Mesendoderm (in vitro differentiated cells): ENCODE data around the gene AAK1.

ENCODE experiments used
- DNase-seq: peaks from one replicate; pipeline ENCODE4 v3.0.0; 2013
- H2AK5ac ChIP-seq: 2 replicates; pipeline ENCODE4 v1.6.1; 2013; ENCODE audit warnings: low read length, inconsistent platforms
- H2BK120ac ChIP-seq: 2 replicates; pipeline ENCODE4 v1.6.1; 2013; ENCODE audit warnings: low read depth, mild to moderate bottlenecking, low read length, moderate library complexity, mixed read lengths
- H2BK15ac ChIP-seq: replicated peaks from 2 replicates; pipeline ENCODE4 v1.6.1; 2013; ENCODE audit warnings: low read depth, mild to moderate bottlenecking, moderate library complexity
- H2BK5ac ChIP-seq: 2 replicates; pipeline ENCODE4 v1.6.1; 2013; ENCODE audit warnings: low read length, inconsistent platforms
- H3K18ac ChIP-seq: 2 replicates; pipeline ENCODE4 v1.6.1; 2013; ENCODE audit warnings: mild to moderate bottlenecking, low read length, mixed read lengths
- H3K23ac ChIP-seq: one replicate; pipeline ENCODE4 v1.6.1; 2013; ENCODE audit warnings: low read length
- H3K27ac ChIP-seq: 2 replicates; pipeline ENCODE4 v1.5.1; 2013; ENCODE audit warnings: low read depth, mild to moderate bottlenecking, inconsistent platforms, low read length, moderate library complexity
- H3K27me3 ChIP-seq: 2 replicates; pipeline ENCODE4 v1.6.1; 2013; ENCODE audit warnings: low read length, control low read depth, mild to moderate bottlenecking, inconsistent platforms; ENCODE audit not compliant: insufficient read depth, poor library complexity
- H3K36me3 ChIP-seq: 2 replicates; pipeline ENCODE4 v1.6.1; 2013; ENCODE audit warnings: low read length, inconsistent platforms; ENCODE audit not compliant: control insufficient read depth, insufficient read depth
- H3K4ac ChIP-seq: one replicate; pipeline ENCODE4 v1.6.1; 2013; ENCODE audit warnings: low read depth, mild to moderate bottlenecking, low read length, moderate library complexity
- H3K4me1 ChIP-seq: 2 replicates; pipeline ENCODE4 v1.6.1; 2013; ENCODE audit warnings: low read depth, low read length, inconsistent platforms; ENCODE audit not compliant: control insufficient read depth
- H3K4me2 ChIP-seq: 2 replicates; pipeline ENCODE4 v1.6.1; 2013; ENCODE audit warnings: low read length
- H3K4me3 ChIP-seq: 2 replicates; pipeline ENCODE4 v1.5.1; 2013; ENCODE audit warnings: mild to moderate bottlenecking, low read length
- H3K56ac ChIP-seq: one replicate; pipeline ENCODE4 v1.6.1; 2013; ENCODE audit warnings: low read length
- H3K79me1 ChIP-seq: 2 replicates; pipeline ENCODE4 v1.6.1; 2013; ENCODE audit warnings: low read length, inconsistent platforms
- H3K79me2 ChIP-seq: 2 replicates; pipeline ENCODE4 v1.6.1; 2013; ENCODE audit warnings: mild to moderate bottlenecking, low read length; ENCODE audit not compliant: control insufficient read depth, insufficient read depth
- H3K9ac ChIP-seq: 2 replicates; pipeline ENCODE4 v1.6.1; 2013; ENCODE audit warnings: low read length, inconsistent platforms
- H4K5ac ChIP-seq: one replicate; pipeline ENCODE4 v1.6.1; 2013; ENCODE audit warnings: low read length
- H4K8ac ChIP-seq: one replicate; pipeline ENCODE4 v1.6.1; 2013; ENCODE audit warnings: low read depth, mild to moderate bottlenecking, control low read depth, low read length, moderate library complexity
- WGBS: extraction: QIAGEN DNeasy Blood & Tissue Kit; methylation state at CpG from one replicate; pipeline ENCODE4 v1.1.7; 2013; ENCODE audit warnings: low lambda C conversion rate, missing lambda C conversion rate; ENCODE audit not compliant: insufficient coverage; ENCODE audit errors: extremely low coverage; 5-methylcytosine and 5-hydroxymethylcytosine counted together

AAK1 gene

GRCh38 chr2:69584127-69584889, 59.2 kb downstream of the AAK1 start:
- Histone ChIP-seq H3K79me2 (peaks cover 3% of the 10 kb centered on the region), H3K23ac (no peak overlapping the region)

GRCh38 chr2:69583321-69583833, 60.2 kb downstream of the AAK1 start:
- Histone ChIP-seq H4K5ac (no peak overlapping the region), H3K23ac (no peak overlapping the region), H4K8ac (no peak overlapping the region), H3K79me1 (peaks cover 4% of the 10 kb centered on the region), H3K4me2 (no peak overlapping the region), H3K4ac (no peak overlapping the region), H2BK15ac (no peak overlapping the region), H3K4me1 (peaks cover 5% of the 10 kb centered on the region), H3K18ac (no peak overlapping the region), H3K27ac (no peak overlapping the region), H3K36me3 (no peaks in the 10 kb centered on the region), H3K79me2 (peaks cover 3% of the 10 kb centered on the region), H3K4me3 (no peak overlapping the region), H3K27me3 (no peaks in the 10 kb centered on the region), H3K9ac (no peak overlapping the region), H3K56ac (no peak overlapping the region), H2BK5ac (no peak overlapping the region), H2AK5ac (no peak overlapping the region), H2BK120ac (no peak overlapping the region)
- WGBS, result no CpG with 5 or more reads among the region's 3 CpGs
- no peak for DNase-seq

More at GRCh38 chr2:69584127-69584889, 59.2 kb downstream of the AAK1 start:
- no peak overlapping the region for H3K4me2 ChIP-seq
- H2BK120ac ChIP-seq, result no peak overlapping the region
- no peak overlapping the region for H3K4ac ChIP-seq
- DNase-seq, result no peak
- no peak overlapping the region for H4K5ac ChIP-seq
- H3K4me1 ChIP-seq, result peaks cover 5% of the 10 kb centered on the region
- H2BK5ac ChIP-seq, result no peak overlapping the region
- H3K36me3 ChIP-seq, result no peaks in the 10 kb centered on the region
- no peak overlapping the region for H2AK5ac ChIP-seq
- H3K18ac ChIP-seq, result no peak overlapping the region
- no peaks in the 10 kb centered on the region for H3K27me3 ChIP-seq
- H3K4me3 ChIP-seq, result no peak overlapping the region
- H3K56ac ChIP-seq, result no peak overlapping the region
- H3K9ac ChIP-seq, result no peak overlapping the region
- peaks cover 4% of the 10 kb centered on the region for H3K79me1 ChIP-seq
- no peak overlapping the region for H3K27ac ChIP-seq
- WGBS, result no CpG with 5 or more reads among the region's 9 CpGs
- H2BK15ac ChIP-seq, result no peak overlapping the region
- no peak overlapping the region for H4K8ac ChIP-seq

GRCh38 chr2:69582582-69583176, 60.9 kb downstream of the AAK1 start:
- Histone ChIP-seq H3K4me3 (no peak overlapping the region), H4K5ac (no peak overlapping the region), H3K18ac (no peak overlapping the region), H3K36me3 (no peaks in the 10 kb centered on the region), H4K8ac (no peak overlapping the region), H2BK120ac (no peak overlapping the region), H2AK5ac (no peak overlapping the region), H3K4me2 (no peak overlapping the region), H3K23ac (no peak overlapping the region), H3K79me1 (peaks cover 4% of the 10 kb centered on the region), H2BK5ac (no peak overlapping the region), H3K27me3 (no peaks in the 10 kb centered on the region), H3K4me1 (peaks cover 5% of the 10 kb centered on the region), H3K27ac (no peak overlapping the region), H3K9ac (no peak overlapping the region), H3K56ac (no peak overlapping the region), H3K79me2 (peaks cover 3% of the 10 kb centered on the region), H3K4ac (no peak overlapping the region), H2BK15ac (no peak overlapping the region)
- no CpG with 5 or more reads among the region's 3 CpGs for WGBS
- DNase-seq, result no peak

GRCh38 chr2:69581774-69582581, 61.6 kb downstream of the AAK1 start:
- DNase-seq, result peak; percentile 68

GRCh38 chr2:69580486-69580885, 63.1 kb downstream of the AAK1 start:
- no peak overlapping the region for H3K4me2 ChIP-seq
- H2BK15ac ChIP-seq, result no peak overlapping the region
- DNase-seq, result no peak
- H4K5ac ChIP-seq, result no peak overlapping the region
- no peak overlapping the region for H3K4me3 ChIP-seq
- no peak overlapping the region for H3K23ac ChIP-seq
- no peak overlapping the region for H3K4ac ChIP-seq
- peaks cover 11% of the 10 kb centered on the region for H3K79me1 ChIP-seq
- H2BK5ac ChIP-seq, result no peak overlapping the region
- H4K8ac ChIP-seq, result no peak overlapping the region
- no peaks in the 10 kb centered on the region for H3K27me3 ChIP-seq
- no peak overlapping the region for H3K56ac ChIP-seq
- H2AK5ac ChIP-seq, result no peak overlapping the region
- H3K9ac ChIP-seq, result no peak overlapping the region
- no peak overlapping the region for H3K27ac ChIP-seq
- H3K18ac ChIP-seq, result no peak overlapping the region
- peaks cover 7% of the 10 kb centered on the region for H3K4me1 ChIP-seq
- peaks cover 3% of the 10 kb centered on the region for H3K79me2 ChIP-seq
- no peaks in the 10 kb centered on the region for H3K36me3 ChIP-seq
- no peak overlapping the region for H2BK120ac ChIP-seq
- no CpG with 5 or more reads among the region's 4 CpGs for WGBS

More at GRCh38 chr2:69581774-69582581, 61.6 kb downstream of the AAK1 start:
- no peak overlapping the region for H3K4me3 ChIP-seq
- no peak overlapping the region for H3K9ac ChIP-seq
- H2BK120ac ChIP-seq, result no peak overlapping the region
- H2BK5ac ChIP-seq, result no peak overlapping the region
- peaks cover 7% of the 10 kb centered on the region for H3K4me1 ChIP-seq
- peak overlapping the region; percentile 20 for H3K56ac ChIP-seq
- H3K79me2 ChIP-seq, result peaks cover 3% of the 10 kb centered on the region
- H2BK15ac ChIP-seq, result no peak overlapping the region
- H3K27me3 ChIP-seq, result no peaks in the 10 kb centered on the region
- H3K4ac ChIP-seq, result no peak overlapping the region
- no peak overlapping the region for H3K27ac ChIP-seq
- H3K79me1 ChIP-seq, result peaks cover 7% of the 10 kb centered on the region
- no peaks in the 10 kb centered on the region for H3K36me3 ChIP-seq
- no peak overlapping the region for H3K4me2 ChIP-seq
- no peak overlapping the region for H4K5ac ChIP-seq
- no CpG with 5 or more reads among the region's 14 CpGs for WGBS
- H4K8ac ChIP-seq, result no peak overlapping the region
- no peak overlapping the region for H2AK5ac ChIP-seq
- no peak overlapping the region for H3K23ac ChIP-seq
- H3K18ac ChIP-seq, result peak overlapping the region; percentile 20
